Keratinocyte (primary cell): ENCODE measurements around the gene DIPK1B. TPM values are rescaled to one million over a fixed set of nuclear protein-coding genes. Genes with fewer than 3 reads are reported as not detected.

Experiments
- DNase-seq: peaks from one replicate; pipeline ENCODE4 v3.0.0-alpha.2; 2011; ENCODE audit warnings: low read depth, missing footprints, low spot score
- FAIRE-seq: peaks from 2 replicates; lab custom pipeline; 2011; peaks lifted over from hg19 to GRCh38; lab: Jason Lieb, UNC
- H2AFZ ChIP-seq: 2 replicates; pipeline ENCODE4 v1.6.0; 2012; ENCODE audit warnings: low read length, control low read depth, inconsistent platforms; ENCODE audit not compliant: control insufficient read depth
- H3K27ac ChIP-seq: 2 replicates; pipeline ENCODE4 v1.5.1; 2011; ENCODE audit warnings: low read length; ENCODE audit not compliant: control insufficient read depth, insufficient read depth
- H3K27me3 ChIP-seq: 3 replicates; pipeline ENCODE4 v1.6.0; 2011; ENCODE audit warnings: low read length; ENCODE audit not compliant: control insufficient read depth, insufficient read depth; ENCODE audit errors: extremely low read depth
- H3K36me3 ChIP-seq, 2 experiments: 2 replicates in 1 of 2; 3 replicates in 1 of 2; pipeline ENCODE4 v1.5.1; 2011; ENCODE audit warnings: low read length in 2 of 2, mild to moderate bottlenecking in 1 of 2; ENCODE audit not compliant: control insufficient read depth in 2 of 2, insufficient read depth in 2 of 2; ENCODE audit errors: extremely low read depth in 1 of 2
- H3K4me1 ChIP-seq: 3 replicates; pipeline ENCODE4 v1.5.1; 2011; ENCODE audit warnings: low read length; ENCODE audit not compliant: control insufficient read depth, insufficient read depth; ENCODE audit errors: extremely low read depth
- H3K4me2 ChIP-seq: 3 replicates; pipeline ENCODE4 v1.6.0; 2011; ENCODE audit warnings: low read depth, low read length; ENCODE audit not compliant: control insufficient read depth, insufficient read depth; ENCODE audit errors: extremely low read depth
- H3K4me3 ChIP-seq, 3 experiments: fragments of 200-600 bp in 1 of 3; sonication (generic) in 1 of 3; 2 replicates in 2 of 3; 3 replicates in 1 of 3; pipeline ENCODE4 v1.5.1; 2011 to 2016; ENCODE audit warnings: low read length in 3 of 3, mild to moderate bottlenecking in 3 of 3, control low read depth in 2 of 3, inconsistent platforms in 1 of 3, low read depth in 1 of 3, mixed read lengths in 1 of 3, mixed run types in 1 of 3, moderate library complexity in 1 of 3; ENCODE audit not compliant: control insufficient read depth in 2 of 3, insufficient read depth in 2 of 3; ENCODE audit errors: extremely low read depth in 1 of 3
- H3K79me2 ChIP-seq: 2 replicates; pipeline ENCODE4 v1.6.0; 2012; ENCODE audit warnings: low read length; ENCODE audit not compliant: control insufficient read depth, insufficient read depth
- H3K9ac ChIP-seq: 3 replicates; pipeline ENCODE4 v1.6.0; 2011; ENCODE audit warnings: low read length; ENCODE audit not compliant: control insufficient read depth, insufficient read depth; ENCODE audit errors: extremely low read depth
- H3K9me1 ChIP-seq: 3 replicates; pipeline ENCODE4 v1.6.0; 2011; ENCODE audit warnings: low read length; ENCODE audit not compliant: control insufficient read depth, insufficient read depth; ENCODE audit errors: extremely low read depth
- H3K9me3 ChIP-seq: 2 replicates; pipeline ENCODE4 v1.5.1; 2012; ENCODE audit warnings: low read depth, low read length; ENCODE audit not compliant: control insufficient read depth
- H4K20me1 ChIP-seq: 3 replicates; pipeline ENCODE4 v1.6.0; 2011; ENCODE audit warnings: low read length; ENCODE audit not compliant: control insufficient read depth, insufficient read depth; ENCODE audit errors: extremely low read depth
- CTCF ChIP-seq, 3 experiments: IDR thresholded peaks in 1 of 3; conservative IDR thresholded peaks in 1 of 3; optimal IDR thresholded peaks in 1 of 3; 2 replicates in 2 of 3; 3 replicates in 1 of 3; pipeline versions ENCODE3 to v1.5.1; 2011; ENCODE audit warnings: low read length in 3 of 3, mild to moderate bottlenecking in 3 of 3, moderate library complexity in 2 of 3, control low read depth in 1 of 3, inconsistent platforms in 1 of 3; ENCODE audit not compliant: insufficient read depth in 2 of 3; ENCODE audit errors: extremely low read depth in 1 of 3
- EZH2 ChIP-seq: IDR thresholded peaks from one replicate; pipeline ENCODE4 v1.6.1; 2012; ENCODE audit warnings: inconsistent platforms, mild to moderate bottlenecking, low read length, moderate library complexity
- dilution Hi-C: fragments of 300-500 bp; cut with MboI; formaldehyde crosslinking; loops from one replicate; pipeline ENCODE4 v1.7.0; 2020; ENCODE audit warnings: low sequenced_read_pairs; ENCODE audit not compliant: extremely low pct_ligation_motif_present
- polyA plus RNA-seq, 5 experiments: library from polyadenylated mRNA; depleted of rRNA in 3 of 5; stranded (reverse) in 3 of 5; stranded (forward) in 1 of 5; unstranded in 1 of 5; fragments of >200 nt; gene quantifications; 1 replicate in 1 of 5; 2 replicates in 3 of 5; 3 replicates in 1 of 5; pipeline versions ENCODE4 v1.2.1 to v1.2.3, GENCODE V29; 2011 to 2012; ENCODE audit warnings: missing spikeins in 2 of 5, low read depth in 1 of 5, low replicate concordance in 1 of 5

The DIPK1B gene
- polyA plus RNA-seq, 1 donor (not counting 4 experiments of a cell fraction or from before 2014, with no cell fraction given): not detected

GRCh38 chr9:136738960-136739359 lies 26.6 kb downstream of the DIPK1B start:
- no peaks in the 10 kb centered on the region for H3K4me1 ChIP-seq
- TF ChIP-seq CTCF (optimal IDR thresholded peaks at IDR 0.05 in 1 of 3, IDR thresholded peaks at IDR 0.05 in 1 of 3, conservative IDR thresholded peaks at IDR 0.05 in 1 of 3; ENCODE audit: extremely low read depth in 1 of 3, insufficient read depth in 2 of 3, low read length in 3 of 3) (no peak), EZH2 (no peak)
- DNase-seq: no peak
- H3K27me3 ChIP-seq: peaks cover 52% of the 10 kb centered on the region
- no peaks in the 10 kb centered on the region for H3K9me1 ChIP-seq
- H3K79me2 ChIP-seq: no peaks in the 10 kb centered on the region
- H3K36me3 ChIP-seq: no peaks in the 10 kb centered on the region
- dilution Hi-C loops: no loop called here
- H3K9me3 ChIP-seq: no peaks in the 10 kb centered on the region
- H2AFZ ChIP-seq: no peak overlapping the region
- no peak overlapping the region for H3K27ac ChIP-seq
- FAIRE-seq: no peak
- H3K9ac ChIP-seq: no peak overlapping the region
- no peak overlapping the region for H3K4me3 ChIP-seq
- H4K20me1 ChIP-seq: no peaks in the 10 kb centered on the region
- no peak overlapping the region for H3K4me2 ChIP-seq

GRCh38 chr9:136739509-136739908 lies 27.1 kb downstream of the DIPK1B start:
- FAIRE-seq (no peak), DNase-seq (no peak)
- no peak for TF ChIP-seq EZH2
- no peak for TF ChIP-seq CTCF (optimal IDR thresholded peaks at IDR 0.05 in 1 of 3, IDR thresholded peaks at IDR 0.05 in 1 of 3, conservative IDR thresholded peaks at IDR 0.05 in 1 of 3; ENCODE audit: extremely low read depth in 1 of 3, insufficient read depth in 2 of 3, low read length in 3 of 3)
- H3K36me3 ChIP-seq: no peaks in the 10 kb centered on the region
- no peaks in the 10 kb centered on the region for H4K20me1 ChIP-seq
- dilution Hi-C loops: no loop called here
- no peak overlapping the region for H3K9ac ChIP-seq
- no peak overlapping the region for H3K27ac ChIP-seq
- no peak overlapping the region for H3K4me3 ChIP-seq
- no peak overlapping the region for H3K4me2 ChIP-seq
- H3K27me3 ChIP-seq: peaks cover 54% of the 10 kb centered on the region
- no peaks in the 10 kb centered on the region for H3K79me2 ChIP-seq
- H2AFZ ChIP-seq: no peak overlapping the region
- no peaks in the 10 kb centered on the region for H3K4me1 ChIP-seq
- H3K9me1 ChIP-seq: no peaks in the 10 kb centered on the region
- no peaks in the 10 kb centered on the region for H3K9me3 ChIP-seq
